Loucy (cell line): ENCODE measurements around the gene C5AR2.

ENCODE experiments used
- H2AFZ ChIP-seq: fragments of 200-600 bp; sonication (generic); 2 replicates; pipeline ENCODE4 v1.6.0; 2016; ENCODE audit warnings: antibody characterized with exemption, mild to moderate bottlenecking, low read length, moderate library complexity
- H3F3A ChIP-seq: fragments of 200-600 bp; 2 replicates; pipeline ENCODE4 v1.6.0; 2016; ENCODE audit warnings: antibody characterized with exemption, low read depth, mild to moderate bottlenecking
- H3K27me3 ChIP-seq: fragments of 200-600 bp; sonication (generic); 2 replicates; pipeline ENCODE4 v1.6.1; 2014; ENCODE audit warnings: low read length, mild to moderate bottlenecking; ENCODE audit not compliant: insufficient read depth, poor library complexity, severe bottlenecking
- H3K36me3 ChIP-seq: fragments of 200-600 bp; sonication (generic); 2 replicates; pipeline ENCODE4 v1.6.1; 2016; ENCODE audit warnings: low read length; ENCODE audit not compliant: insufficient read depth
- H3K4me1 ChIP-seq: fragments of 200-600 bp; sonication (generic); 2 replicates; pipeline ENCODE4 v1.5.1; 2014; ENCODE audit warnings: low read length, mild to moderate bottlenecking; ENCODE audit not compliant: insufficient read depth, poor library complexity, severe bottlenecking
- H3K4me2 ChIP-seq: fragments of 200-600 bp; sonication (generic); 2 replicates; pipeline ENCODE4 v1.6.0; 2014; ENCODE audit warnings: antibody characterized with exemption, low read length, low read depth, mild to moderate bottlenecking; ENCODE audit not compliant: poor library complexity, severe bottlenecking
- H3K4me3 ChIP-seq: fragments of 200-600 bp; sonication (generic); 2 replicates; pipeline ENCODE4 v1.5.1; 2014; ENCODE audit warnings: low read length, mild to moderate bottlenecking, mixed read lengths; ENCODE audit not compliant: poor library complexity, severe bottlenecking
- H3K79me2 ChIP-seq: fragments of 200-600 bp; sonication (generic); 2 replicates; pipeline ENCODE4 v1.6.1; 2014; ENCODE audit warnings: low read length; ENCODE audit not compliant: insufficient read depth
- H3K9ac ChIP-seq: fragments of 200-600 bp; sonication (generic); 2 replicates; pipeline ENCODE4 v1.6.0; 2014; ENCODE audit warnings: mild to moderate bottlenecking, low read depth, low read length, moderate library complexity; ENCODE audit not compliant: poor library complexity, severe bottlenecking
- H3K9me2 ChIP-seq: fragments of 200-600 bp; sonication (generic); replicated peaks from 2 replicates; pipeline ENCODE4 v1.6.1; 2016; ENCODE audit warnings: low read depth, low read length, mixed read lengths
- H3K9me3 ChIP-seq: fragments of 200-600 bp; sonication (generic); 2 replicates; pipeline ENCODE4 v1.6.1; 2014; ENCODE audit warnings: mild to moderate bottlenecking, antibody characterized with exemption, low read length, low read depth; ENCODE audit not compliant: insufficient read depth
- H4K20me1 ChIP-seq: fragments of 200-600 bp; sonication (generic); 2 replicates; pipeline ENCODE4 v1.6.0; 2014; ENCODE audit warnings: antibody characterized with exemption, low read length, mild to moderate bottlenecking; ENCODE audit not compliant: insufficient read depth, poor library complexity, severe bottlenecking
- EZH2phosphoT487 ChIP-seq: fragments of 200-600 bp; IDR thresholded peaks from 2 replicates; pipeline ENCODE4 v1.6.1; 2018; ENCODE audit warnings: antibody characterized with exemption, mild to moderate bottlenecking, moderate library complexity, borderline replicate concordance
- TF ChIP-seq, protein P1 (sequence below): fragments of 200-600 bp; sonication (generic); conservative IDR thresholded peaks from 2 replicates; pipeline ENCODE4 v1.5.1; 2014; ENCODE audit warnings: mild to moderate bottlenecking, antibody characterized with exemption, low read length

The C5AR2 gene

GRCh38 chr19:47305309-47305751, 26.6 kb upstream of the C5AR2 start:
- no peaks in the 10 kb centered on the region for H4K20me1 ChIP-seq
- H3K9me3 ChIP-seq = no peaks in the 10 kb centered on the region
- H3K36me3 ChIP-seq = no peaks in the 10 kb centered on the region
- peak overlapping the region; percentile 76; the same call in 1 of the 2 replicates for H2AFZ ChIP-seq
- no peak for TF ChIP-seq EZH2phosphoT487
- TF ChIP-seq, protein P1, sequence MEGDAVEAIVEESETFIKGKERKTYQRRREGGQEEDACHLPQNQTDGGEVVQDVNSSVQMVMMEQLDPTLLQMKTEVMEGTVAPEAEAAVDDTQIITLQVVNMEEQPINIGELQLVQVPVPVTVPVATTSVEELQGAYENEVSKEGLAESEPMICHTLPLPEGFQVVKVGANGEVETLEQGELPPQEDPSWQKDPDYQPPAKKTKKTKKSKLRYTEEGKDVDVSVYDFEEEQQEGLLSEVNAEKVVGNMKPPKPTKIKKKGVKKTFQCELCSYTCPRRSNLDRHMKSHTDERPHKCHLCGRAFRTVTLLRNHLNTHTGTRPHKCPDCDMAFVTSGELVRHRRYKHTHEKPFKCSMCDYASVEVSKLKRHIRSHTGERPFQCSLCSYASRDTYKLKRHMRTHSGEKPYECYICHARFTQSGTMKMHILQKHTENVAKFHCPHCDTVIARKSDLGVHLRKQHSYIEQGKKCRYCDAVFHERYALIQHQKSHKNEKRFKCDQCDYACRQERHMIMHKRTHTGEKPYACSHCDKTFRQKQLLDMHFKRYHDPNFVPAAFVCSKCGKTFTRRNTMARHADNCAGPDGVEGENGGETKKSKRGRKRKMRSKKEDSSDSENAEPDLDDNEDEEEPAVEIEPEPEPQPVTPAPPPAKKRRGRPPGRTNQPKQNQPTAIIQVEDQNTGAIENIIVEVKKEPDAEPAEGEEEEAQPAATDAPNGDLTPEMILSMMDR = peak; percentile 99
- H3F3A ChIP-seq = no peaks in the 10 kb centered on the region
- no peaks in the 10 kb centered on the region for H3K9me2 ChIP-seq
- H3K4me2 ChIP-seq = no peak overlapping the region
- H3K4me1 ChIP-seq = peaks cover 2% of the 10 kb centered on the region
- H3K27me3 ChIP-seq = no peaks in the 10 kb centered on the region
- no peak overlapping the region for H3K9ac ChIP-seq
- no peaks in the 10 kb centered on the region for H3K79me2 ChIP-seq
- no peak overlapping the region for H3K4me3 ChIP-seq

DNA sequence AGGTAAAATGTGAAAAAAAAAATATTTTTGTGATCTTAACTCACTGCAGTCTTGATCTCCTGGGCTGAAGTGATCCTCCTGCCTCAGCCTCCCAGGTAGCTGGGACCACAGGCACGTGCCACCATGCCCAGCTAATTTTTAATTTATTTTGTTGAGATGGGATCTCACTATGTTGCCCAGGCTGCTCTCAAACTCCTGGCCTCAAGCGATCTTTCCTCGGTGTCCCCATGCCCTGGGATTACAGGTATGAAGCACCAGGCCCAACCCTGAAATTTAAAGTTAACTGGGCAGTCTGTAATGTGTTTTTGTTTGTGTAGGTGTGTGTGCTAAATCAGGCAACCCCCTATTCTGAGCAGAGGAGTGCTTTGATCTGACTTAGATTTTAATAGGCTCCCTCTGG, 25.7 kb upstream of the C5AR2 start:
- Histone ChIP-seq H4K20me1 (no peaks in the 10 kb centered on the region), H3K27me3 (no peaks in the 10 kb centered on the region), H3K9ac (no peak overlapping the region), H3K36me3 (no peaks in the 10 kb centered on the region), H3K79me2 (no peaks in the 10 kb centered on the region), H2AFZ (no peak overlapping the region), H3K4me3 (no peak overlapping the region), H3K4me2 (no peak overlapping the region), H3F3A (no peaks in the 10 kb centered on the region), H3K9me3 (no peaks in the 10 kb centered on the region), H3K9me2 (no peaks in the 10 kb centered on the region), H3K4me1 (no peaks in the 10 kb centered on the region)
- TF ChIP-seq, protein P1 = no peak

GRCh38 chr19:47309038-47309437, 22.9 kb upstream of the C5AR2 start:
- H3K36me3 ChIP-seq = no peaks in the 10 kb centered on the region
- no peaks in the 10 kb centered on the region for H3K9me2 ChIP-seq
- H3K4me1 ChIP-seq = no peaks in the 10 kb centered on the region
- H3K4me2 ChIP-seq = peak overlapping the region; percentile 22
- TF ChIP-seq, protein P1 = no peak
- no peak for TF ChIP-seq EZH2phosphoT487
- H3K9ac ChIP-seq = no peak overlapping the region
- H3K9me3 ChIP-seq = no peaks in the 10 kb centered on the region
- H4K20me1 ChIP-seq = no peaks in the 10 kb centered on the region
- no peaks in the 10 kb centered on the region for H3K79me2 ChIP-seq
- H3F3A ChIP-seq = no peaks in the 10 kb centered on the region; the same call in 1 of the 2 replicates
- H2AFZ ChIP-seq = no peak overlapping the region
- H3K27me3 ChIP-seq = no peaks in the 10 kb centered on the region
- H3K4me3 ChIP-seq = no peak overlapping the region
